K562 (cell line): ENCODE data around the gene ILF2. TPM values are rescaled to one million over a fixed set of nuclear protein-coding genes. Genes with fewer than 3 reads are reported as not detected.

Experiments
- BRF2 ChIP-seq: IDR thresholded peaks from 3 replicates; pipeline ENCODE4 v1.6.1; 2011; ENCODE audit warnings: borderline replicate concordance, mild to moderate bottlenecking; ENCODE audit not compliant: insufficient read length, insufficient read depth
- CBX8 ChIP-seq: fragments of 200-600 bp; sonication (generic); IDR thresholded peaks from 2 replicates; pipeline ENCODE4 v1.6.1; 2012; ENCODE audit warnings: borderline replicate concordance, mixed run types, low read depth, mild to moderate bottlenecking, moderate library complexity, mixed read lengths, low read length, control low read depth, inconsistent platforms; ENCODE audit not compliant: poor library complexity, severe bottlenecking; ENCODE audit errors: extremely low read depth
- CHD7 ChIP-seq: fragments of 200-600 bp; sonication (generic); IDR thresholded peaks from one replicate; pipeline ENCODE4 v1.6.1; 2012; ENCODE audit warnings: mild to moderate bottlenecking, low read depth, low read length, inconsistent platforms
- HES1 ChIP-seq: fragments of 450-650 bp; IDR thresholded peaks from 2 replicates; pipeline ENCODE4 v1.6.1; 2016; ENCODE audit warnings: low read depth, mild to moderate bottlenecking, moderate library complexity
- MED1 ChIP-seq: sonication (generic); formaldehyde crosslinking; IDR thresholded peaks from 2 replicates; pipeline ENCODE4 v1.8.1; 2023; ENCODE audit warnings: missing genetic modification reagents, borderline replicate concordance
- PKNOX1 ChIP-seq: fragments of 450-650 bp; IDR thresholded peaks from 2 replicates; pipeline ENCODE4 v1.6.1; 2016
- RFX7 ChIP-seq: fragments of 250-450 bp; sonication (Bioruptor Pico); IDR thresholded peaks from 2 replicates; pipeline ENCODE4 v1.5.1; 2021; ENCODE audit warnings: mild to moderate bottlenecking
- RNF2 ChIP-seq: sonication (generic); IDR thresholded peaks from 2 replicates; pipeline ENCODE4 v1.6.1; 2016
- ZBED1 ChIP-seq: IDR thresholded peaks from 2 replicates; pipeline ENCODE4 v1.6.1; 2014
- ZNF512 ChIP-seq: IDR thresholded peaks from 2 replicates; pipeline ENCODE4 v1.6.1; 2016; ENCODE audit warnings: missing genetic modification characterization, missing compliant biosample characterization
- polyA plus RNA-seq, 8 experiments: library from polyadenylated mRNA; depleted of rRNA in 4 of 8; stranded (reverse) in 5 of 8; unstranded in 3 of 8; fragments of >200 nt; fragmentation: Nextera tagmentation in 2 of 8; fragmentation: Illumina TruSeq in 1 of 8; extraction: Ambion mirVana in 2 of 8; extraction: Trizol in 1 of 8; gene quantifications; 2 replicates each; pipeline versions ENCODE4 v1.2.1 to v1.2.3, GENCODE V29; 2011 to 2014; ENCODE audit warnings: inconsistent platforms in 1 of 8, missing spikeins in 1 of 8
- total RNA-seq, 7 experiments: library from RNA; depleted of rRNA in 6 of 7; stranded (reverse); fragments of >200 nt in 6 of 7; fragmentation: Illumina TruSeq in 2 of 7; extraction: Trizol in 2 of 7; gene quantifications; 2 replicates each; pipeline versions ENCODE4 v1.2.1 to v1.2.3, GENCODE V29; 2011 to 2021; ENCODE audit warnings: low replicate concordance in 1 of 7

Gene ILF2
- total and polyA plus RNA-seq, 9 of the 15 experiments (the other 6 are each of a cell fraction or from before 2014, with no cell fraction given): 282 to 726 (median 474) TPM

GRCh38 chr1:153697191-153698019, 26.6 kb upstream of the ILF2 start (continued):
- TF ChIP-seq CHD7: no peak
- TF ChIP-seq PKNOX1: peak; percentile 88
- no peak for TF ChIP-seq CBX8
- TF ChIP-seq RFX7 (CRISPR knock-in tag): no peak
- peak; percentile 85; the same call in 1 of the 2 replicates for TF ChIP-seq RNF2
- no peak for TF ChIP-seq BRF2
- no peak for TF ChIP-seq MED1 (CRISPR knock-in tag)
- no peak for TF ChIP-seq ZNF512 (tag)
- TF ChIP-seq ZBED1: no peak
- TF ChIP-seq HES1: no peak
